GM19324 (cell line): Measurements from ENCODE around the gene MPND.
"Not testable (repeated sequence)": the region's sequence is repeated elsewhere in the genome, so short reads cannot be mapped to it uniquely, and the experiment has no call there.

ENCODE experiments used
- ATAC-seq: cut with Tn5 transposase; IDR thresholded peaks from one replicate; pipeline ENCODE4 v1.9.1; 2021; ENCODE audit warnings: mild to moderate bottlenecking, moderate library complexity; ENCODE audit not compliant: unreplicated experiment, low FRiP score

Gene MPND

DNA sequence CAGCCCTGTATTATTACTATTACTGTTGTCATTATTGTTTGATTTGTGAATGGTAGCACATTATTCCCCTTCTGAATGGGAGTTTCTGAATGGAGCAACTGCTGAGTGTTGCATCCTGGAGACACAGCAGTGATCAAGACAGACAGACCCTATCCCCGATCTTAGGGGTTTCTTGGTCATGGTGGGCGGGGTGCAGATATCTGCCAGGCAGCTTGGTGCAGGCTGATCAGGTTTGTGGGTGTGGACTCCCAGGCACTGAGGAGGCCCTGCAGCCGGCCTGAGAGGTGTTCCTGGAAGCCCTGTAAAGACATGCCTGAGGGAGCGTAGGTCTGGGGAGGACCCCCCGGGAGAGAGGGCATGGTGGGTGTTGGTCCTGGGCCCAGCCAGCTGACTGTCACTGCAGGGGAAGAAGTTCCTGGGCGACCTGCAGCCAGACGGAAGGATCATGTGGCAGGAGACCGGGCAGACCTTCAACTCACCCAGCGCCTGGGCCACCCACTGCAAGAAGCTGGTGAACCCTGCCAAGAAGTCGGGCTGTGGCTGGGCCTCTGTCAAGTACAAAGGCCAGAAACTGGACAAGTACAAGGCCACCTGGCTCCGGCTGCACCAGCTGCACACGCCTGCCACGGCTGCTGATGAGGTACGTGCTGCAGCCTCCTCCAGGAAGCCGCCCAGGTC is 2.1 kb downstream of the MPND start:
- no peak for ATAC-seq

DNA sequence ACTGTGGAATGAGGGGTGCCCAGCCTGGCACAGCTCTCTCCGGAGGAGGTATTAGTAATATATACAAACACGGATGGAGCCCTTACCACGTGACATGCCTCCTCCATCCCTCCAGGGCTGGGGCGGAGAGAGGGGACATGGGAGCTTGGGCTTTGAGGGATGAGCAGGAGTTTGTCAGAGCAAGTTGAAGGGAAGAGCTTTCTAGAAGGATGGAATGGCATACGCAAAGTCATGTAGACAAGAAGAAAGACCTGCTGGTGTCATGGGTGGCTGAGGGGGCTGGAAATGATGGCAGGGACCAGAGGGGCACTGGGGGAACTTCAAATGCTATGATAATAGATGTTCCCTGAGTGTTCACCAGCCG is 2.6 kb downstream of the MPND start:
- no peak for ATAC-seq

DNA sequence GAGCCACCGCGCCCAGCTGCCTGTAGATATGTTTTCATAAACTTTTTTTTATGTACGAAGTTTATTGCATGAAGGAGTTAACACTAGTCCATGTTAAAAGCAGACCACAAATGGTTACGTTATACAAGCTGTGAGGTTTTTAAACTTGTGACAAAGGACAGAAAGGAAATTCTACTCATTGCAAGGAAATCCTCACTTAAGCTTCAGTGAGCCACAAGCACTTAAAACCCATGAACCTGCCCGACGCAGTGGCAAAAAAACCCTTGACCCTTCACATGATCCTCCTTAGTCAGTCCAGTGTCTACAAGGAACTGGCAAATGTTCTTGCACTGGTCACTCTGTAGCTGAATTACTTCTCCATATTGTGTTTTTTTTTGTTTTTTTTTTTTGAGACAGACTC is 4.2 kb downstream of the MPND start:
- ATAC-seq, result no peak

DNA sequence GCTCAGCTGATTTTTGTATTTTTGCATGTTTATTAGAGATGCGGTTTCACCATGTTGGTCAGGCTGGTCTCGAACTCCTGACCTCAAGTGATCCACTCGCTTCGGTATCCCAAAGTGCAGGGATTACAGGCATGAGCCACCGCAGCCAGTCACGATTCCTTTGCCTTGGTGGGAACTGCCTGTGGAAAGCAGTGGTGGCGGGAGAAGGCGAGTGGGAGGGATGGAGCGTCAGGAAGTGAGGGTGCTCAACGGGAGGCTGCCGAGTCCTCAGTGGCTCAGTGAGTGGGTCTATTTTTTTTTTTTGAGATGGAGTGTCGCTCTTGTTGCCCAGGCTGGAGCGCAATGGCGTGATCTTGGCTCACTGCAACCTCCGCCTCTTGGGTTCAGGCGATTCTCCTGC is 5.9 kb downstream of the MPND start:
- not testable (repeated sequence) for ATAC-seq

DNA sequence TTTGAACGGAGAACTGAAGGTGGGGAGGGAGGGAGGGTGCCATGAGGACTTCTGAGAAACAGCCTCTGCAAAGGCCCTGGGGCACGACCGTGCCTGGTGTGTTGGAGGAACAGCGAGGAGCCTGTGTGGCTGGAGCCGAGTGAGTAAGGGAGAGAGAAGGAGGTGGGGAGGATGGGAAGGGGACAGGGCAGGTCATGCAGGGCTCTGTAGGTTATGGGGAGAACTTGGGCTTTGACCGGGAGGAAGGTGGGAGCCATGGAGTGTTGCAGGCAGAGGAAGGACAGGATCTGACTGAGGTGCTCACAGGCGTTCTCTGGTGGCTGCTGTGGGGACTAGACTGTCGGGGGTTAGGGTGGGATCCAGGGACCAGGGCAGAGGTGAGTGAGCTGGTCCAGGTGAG is 6.7 kb downstream of the MPND start:
- no peak for ATAC-seq

DNA sequence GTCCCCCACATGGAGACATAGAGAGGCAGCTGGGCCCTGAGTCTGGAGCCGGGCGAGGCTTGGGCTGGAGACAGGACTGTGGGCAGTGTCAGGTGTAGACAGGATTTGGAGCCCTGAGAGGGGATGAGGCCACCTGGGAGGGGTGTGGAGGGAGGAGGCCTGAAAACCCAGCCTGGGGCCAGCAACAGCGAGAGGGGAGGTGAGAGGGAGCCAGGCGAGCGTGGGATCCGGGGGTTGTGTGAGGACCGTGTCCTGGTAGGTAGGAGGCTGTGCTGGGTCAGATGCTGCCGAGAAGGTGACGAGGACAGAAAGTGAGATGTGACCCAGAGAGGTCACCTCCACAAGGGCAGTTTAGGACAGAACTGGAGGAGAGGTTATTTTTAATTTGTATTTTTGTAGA is 7.4 kb downstream of the MPND start:
- ATAC-seq, result no peak

DNA sequence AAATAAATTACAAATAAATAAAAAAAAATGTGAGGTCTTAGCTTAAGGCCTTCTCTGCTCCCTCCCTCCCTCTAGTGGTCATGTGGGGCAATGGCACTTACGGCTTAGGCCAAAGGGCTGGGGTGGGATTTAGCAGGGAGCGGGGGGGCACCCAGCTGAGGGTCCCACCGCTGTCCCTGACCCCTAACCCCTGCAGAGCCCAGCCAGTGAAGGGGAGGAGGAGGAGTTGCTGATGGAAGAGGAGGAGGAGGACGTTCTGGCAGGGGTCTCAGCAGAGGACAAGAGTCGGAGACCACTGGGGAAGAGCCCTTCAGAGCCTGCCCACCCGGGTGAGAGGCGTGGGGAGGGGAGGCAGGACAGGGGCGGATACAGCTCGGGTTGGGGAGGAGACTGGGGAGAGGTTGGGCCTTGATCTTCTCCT is 9.3 kb downstream of the MPND start:
- ATAC-seq, result no peak

DNA sequence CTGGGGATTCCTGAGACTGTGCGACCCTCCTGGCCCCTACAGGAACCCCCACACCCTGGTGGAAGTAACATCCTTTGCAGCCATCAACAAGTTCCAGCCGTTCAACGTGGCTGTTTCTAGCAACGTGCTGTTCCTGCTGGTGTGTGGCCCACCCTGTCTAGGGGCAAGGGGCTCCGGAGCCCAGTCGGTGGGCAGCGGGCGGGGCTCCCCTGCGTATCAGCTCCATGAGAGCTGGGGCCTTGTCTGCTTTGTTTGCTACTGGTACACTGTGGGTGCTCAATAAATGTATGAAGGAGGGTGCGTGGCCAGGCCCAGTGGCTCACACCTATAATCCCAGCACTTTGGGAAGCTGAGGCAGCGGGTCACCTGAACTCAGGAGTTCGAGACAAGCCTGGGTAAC is 10.9 kb downstream of the MPND start:
- no peak for ATAC-seq

DNA sequence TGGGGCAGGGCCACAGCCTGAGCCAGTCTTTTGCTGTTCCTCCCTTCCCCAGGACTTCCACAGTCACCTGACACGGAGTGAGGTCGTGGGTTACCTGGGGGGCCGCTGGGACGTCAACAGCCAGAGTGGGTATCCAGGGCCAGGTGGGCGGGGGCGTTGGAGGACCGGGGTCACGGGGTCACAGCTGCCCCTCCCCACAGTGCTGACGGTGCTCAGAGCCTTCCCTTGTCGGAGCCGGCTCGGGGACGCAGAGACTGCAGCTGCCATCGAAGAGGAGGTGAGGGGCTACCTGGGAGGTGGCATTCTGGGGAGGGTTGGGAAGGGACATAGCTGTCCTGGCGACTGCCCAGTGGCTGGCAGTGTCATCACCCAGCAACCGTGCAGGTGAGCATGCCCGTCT is 11.5 kb downstream of the MPND start:
- ATAC-seq, result no peak

DNA sequence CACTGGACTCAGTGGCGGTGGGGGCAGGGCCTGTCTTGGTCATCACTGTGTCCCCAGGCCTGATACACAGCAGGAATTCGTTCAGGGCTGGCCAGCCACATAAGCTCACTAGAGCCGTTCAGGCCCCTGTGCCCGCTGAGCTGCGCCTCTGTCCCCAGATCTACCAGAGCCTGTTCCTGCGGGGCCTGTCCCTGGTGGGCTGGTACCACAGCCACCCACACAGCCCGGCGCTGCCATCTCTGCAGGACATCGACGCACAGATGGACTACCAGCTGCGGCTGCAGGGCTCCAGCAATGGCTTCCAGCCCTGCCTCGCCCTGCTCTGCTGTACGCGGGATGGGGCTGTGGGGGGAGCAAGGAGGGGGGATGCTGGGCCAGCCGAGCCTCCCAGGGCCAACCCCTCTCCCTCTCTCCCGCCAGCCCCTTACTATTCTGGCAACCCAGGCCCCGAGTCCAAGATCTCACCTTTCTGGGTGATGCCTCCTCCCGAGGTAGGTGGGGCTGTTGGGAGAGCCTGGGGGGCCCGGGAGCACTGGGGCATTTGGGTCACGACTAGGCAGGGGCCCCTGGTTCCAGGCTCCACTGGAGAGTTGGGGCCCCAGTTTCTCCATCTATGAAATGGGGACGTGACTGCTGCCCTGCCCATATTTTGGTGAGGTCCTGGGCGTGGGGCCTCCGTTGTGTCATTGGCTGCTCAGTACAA is 13.9 kb downstream of the MPND start:
- ATAC-seq, result no peak

DNA sequence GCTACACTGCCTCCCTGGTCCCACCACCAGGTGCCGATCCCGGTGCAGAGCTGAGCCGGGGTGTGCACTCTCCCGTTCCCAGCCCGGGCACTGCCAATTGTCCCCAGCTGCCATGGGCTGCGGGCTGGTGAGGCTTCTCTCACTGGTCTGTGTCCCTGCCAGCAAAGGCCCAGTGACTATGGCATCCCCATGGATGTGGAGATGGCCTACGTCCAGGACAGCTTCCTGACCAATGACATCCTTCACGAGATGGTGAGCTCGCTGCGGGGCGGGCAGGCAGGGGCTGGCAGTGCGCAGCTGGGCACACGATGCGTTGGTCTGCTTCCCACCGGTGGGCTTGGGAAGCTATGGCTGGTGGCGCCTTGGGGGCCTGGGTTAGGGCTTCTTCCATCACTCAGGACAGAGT is 14.6 kb downstream of the MPND start:
- no peak for ATAC-seq

DNA sequence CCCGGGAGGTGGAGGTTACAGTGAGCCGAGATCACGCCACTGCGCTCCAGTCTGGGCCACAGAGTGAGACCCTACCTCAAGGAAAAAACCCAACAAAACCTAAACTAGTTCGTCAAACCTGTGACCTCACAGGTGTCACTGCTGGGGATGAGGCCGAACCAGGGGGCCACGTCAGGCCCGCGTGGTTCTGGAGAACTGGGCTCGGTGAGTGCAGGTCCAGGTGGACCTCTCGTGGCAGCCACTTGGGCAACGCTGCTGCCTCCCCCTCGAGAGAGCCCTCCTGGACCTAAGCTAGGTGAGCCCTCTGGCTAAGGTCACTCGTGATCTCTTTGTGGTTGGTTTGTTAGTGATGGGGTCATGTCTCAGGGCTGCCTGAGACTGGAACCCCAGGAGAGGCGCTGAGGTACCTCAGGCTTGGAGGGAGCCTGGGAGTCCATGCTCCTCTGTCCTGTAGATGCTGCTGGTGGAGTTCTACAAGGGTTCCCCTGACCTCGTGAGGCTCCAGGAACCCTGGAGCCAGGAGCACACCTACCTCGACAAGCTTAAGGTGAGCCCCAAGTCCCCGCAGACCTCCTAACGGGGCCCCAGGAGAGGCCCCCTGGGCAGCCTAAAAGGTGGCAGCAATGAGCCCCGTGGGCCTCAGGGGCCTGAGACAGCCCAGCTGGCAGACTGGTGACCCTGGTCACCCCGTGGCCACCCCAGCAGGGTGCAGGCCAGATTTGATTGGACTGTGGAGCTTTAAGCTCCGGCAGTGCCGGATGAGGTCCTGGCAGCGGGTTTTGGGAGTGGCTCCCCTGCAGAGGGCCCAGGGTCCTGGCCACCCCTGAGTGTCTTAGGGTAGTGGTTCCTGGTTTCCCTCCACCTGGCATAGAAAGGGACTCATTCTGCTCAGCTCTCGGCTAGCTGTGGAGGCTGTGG is 15.6 kb downstream of the MPND start:
- ATAC-seq, result no peak

DNA sequence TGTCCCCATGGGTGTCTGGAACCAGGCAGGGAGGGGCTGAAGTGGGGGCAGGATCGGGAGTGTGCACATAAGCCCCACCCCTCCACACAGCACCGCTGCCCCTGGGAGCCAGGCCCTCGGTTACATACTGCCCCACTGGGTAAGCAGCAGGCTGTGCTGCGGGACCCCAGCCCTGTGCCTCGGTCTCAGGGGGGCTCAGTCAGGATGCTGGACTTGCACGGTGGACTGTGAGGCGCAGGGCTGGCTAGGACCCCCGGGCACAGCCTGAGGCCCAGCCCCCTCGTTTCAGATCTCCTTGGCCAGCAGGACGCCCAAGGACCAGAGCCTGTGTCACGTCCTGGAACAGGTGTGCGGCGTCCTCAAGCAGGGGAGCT is 16.3 kb downstream of the MPND start:
- no peak for ATAC-seq

DNA sequence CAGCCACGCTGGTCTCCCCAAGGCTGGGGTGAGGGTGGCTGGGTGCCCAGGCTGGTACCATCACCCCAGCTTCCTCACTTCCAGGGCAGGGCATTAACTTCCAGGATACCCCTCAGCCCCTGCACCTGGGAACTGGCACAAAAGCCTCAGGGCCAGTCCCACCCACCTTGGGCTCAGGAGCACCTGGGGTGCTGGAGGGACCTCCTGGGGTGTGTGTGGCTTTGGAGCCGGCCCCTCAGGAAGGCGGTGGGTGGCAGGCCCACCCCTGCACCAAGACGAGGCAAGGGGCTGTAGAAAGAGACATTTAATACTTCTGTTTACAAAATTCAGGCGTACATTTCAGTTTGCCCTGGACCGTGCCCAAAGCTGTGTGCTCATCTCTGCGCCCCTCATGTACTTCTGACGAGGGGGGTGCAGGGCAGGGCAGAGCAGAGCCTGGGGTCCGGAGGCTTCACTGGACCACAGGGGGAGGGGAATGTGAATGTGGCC is 16.8 kb downstream of the MPND start:
- no peak for ATAC-seq

DNA sequence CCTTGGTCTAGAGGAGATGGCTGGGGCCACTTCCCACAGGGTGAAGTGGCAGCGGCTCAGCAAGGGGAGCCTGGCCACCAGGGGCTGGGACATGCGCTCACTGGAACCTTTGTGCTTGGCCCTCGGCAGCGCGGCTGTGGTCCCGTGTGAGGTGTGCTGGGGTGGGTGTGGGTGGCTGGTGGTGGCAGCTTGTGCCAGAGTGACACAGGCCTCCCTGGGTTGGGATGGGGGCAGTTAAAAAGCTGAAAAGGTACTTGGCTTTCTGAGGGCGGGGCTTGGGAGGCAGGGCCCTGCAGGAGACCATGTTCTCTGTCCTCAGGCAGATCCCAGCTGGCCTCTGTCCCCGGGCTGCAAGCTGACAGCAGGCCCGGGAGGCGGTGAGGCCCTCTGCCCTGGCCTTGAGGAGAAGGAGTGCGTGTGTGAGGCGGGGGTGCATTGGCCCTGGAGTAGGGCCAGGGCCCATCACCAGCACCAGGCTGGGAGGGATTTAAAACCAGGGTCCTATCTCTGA is 17.3 kb downstream of the MPND start:
- ATAC-seq, result no peak

DNA sequence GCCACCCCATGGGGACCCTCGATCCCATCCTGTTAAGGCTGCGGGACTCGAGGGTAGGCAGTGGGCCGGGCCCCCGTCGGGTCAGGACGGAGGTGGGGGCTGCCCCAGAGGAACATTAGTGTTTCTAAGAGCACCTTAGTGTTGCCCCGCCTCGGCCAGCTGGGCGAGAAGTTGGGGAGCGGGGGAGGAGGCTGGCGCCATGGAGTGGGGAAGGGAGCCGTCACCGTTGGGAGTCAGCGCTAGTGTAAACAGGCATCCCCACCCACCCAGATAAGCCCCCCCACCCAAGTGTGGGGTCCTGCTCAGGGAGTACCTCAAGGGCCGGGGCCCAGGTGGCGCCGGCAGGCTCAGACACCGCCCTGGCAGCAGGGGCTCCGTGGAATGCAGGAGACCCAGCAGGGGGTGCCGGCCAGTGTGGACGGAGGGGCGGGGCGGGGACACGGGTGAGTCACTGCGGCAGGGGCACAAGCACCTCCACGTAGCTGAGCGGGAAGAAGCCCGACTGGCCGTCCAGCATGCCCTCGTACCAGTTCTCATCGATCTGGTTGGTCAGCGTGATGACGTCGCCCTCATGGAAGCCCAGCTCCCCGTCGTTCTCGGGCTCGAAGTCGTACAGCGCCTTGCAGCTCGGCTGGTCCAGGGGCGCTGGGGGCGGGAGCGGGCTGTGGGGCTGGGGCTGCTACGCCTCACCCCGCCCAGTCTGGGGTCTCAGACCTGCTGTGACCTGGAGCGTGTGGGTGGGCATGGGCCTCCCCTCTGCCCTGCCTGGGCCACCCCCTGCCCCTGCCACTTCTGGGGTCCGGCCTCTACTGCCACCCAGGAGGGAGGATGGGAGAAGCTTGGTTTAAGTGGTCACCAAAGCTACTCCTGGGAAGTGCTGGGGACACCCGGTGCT is 18.0 kb downstream of the MPND start:
- ATAC-seq, result no peak

DNA sequence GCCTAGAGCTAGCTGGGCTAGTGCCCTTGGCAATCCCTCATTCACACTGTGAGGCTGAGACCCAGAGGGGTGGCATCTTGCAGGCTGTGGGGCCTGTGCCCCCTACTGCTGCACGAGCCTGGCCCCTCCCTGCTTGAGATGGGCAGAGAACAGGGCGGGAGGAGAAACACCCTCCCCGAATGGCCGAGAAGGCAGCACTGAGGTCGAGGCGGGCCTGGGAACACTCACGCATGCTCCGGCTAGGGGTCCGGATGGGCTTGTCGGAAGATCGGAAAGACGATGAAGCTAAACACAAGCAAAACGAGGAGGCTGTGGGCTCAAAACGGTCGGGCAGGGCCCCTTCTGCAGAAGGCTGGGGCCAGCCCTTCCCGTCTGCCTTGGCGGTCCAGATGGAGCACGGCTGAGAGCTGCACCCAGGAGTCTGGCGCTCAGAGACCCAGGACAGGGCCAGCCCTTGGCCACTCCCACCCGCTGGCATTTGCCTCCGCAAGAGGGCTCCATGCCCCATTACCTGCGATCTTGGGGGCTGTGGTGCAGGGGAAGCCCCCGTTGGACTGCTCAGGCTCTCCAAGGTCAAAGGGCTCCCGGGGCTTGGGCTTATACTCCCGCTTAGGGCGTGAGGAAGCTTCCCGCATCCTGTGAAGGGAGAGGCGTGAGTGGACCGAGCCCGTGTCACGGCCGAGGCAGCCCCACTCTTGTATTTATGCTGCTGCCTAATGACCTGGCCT is 18.9 kb downstream of the MPND start:
- no peak for ATAC-seq

DNA sequence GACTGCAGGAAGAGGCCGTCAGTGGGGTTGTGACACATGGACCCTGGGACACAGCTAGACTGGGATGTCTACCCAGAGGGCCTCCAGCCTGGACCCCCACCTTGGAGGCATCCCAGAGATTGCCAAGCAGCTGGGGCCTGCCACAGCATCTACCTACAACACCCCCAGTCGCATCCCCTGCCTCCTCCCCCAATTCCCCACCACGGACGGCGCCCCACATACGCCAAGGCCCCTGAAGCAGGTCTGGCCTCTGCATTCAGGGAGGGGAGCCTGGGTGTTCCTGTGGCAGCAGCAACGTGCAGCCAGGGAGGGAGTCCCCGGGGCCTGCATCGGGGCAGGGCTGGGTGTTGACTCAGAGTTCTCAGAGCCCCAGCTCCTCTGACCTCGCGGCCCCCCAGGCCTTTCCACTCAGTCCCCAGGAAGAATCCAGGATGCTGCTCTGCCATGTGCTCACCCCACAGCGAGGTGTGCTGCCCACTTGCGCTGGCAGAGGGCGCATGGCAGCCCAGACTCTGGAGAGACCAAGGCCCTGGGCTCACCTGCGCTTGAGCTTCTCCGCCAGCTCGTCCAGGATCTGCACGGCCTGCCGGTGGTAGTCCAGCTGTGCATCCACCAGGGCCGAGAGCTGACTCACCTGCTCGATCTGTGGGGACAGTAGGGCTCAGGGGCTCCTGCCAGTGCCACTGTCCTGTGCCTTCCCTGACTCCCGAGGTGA is 19.6 kb downstream of the MPND start:
- no peak for ATAC-seq
